Tibial nerve (tissue), 4 donors: ENCODE measurements around the gene NR0B1. TPM values are rescaled to one million over a fixed set of nuclear protein-coding genes. Genes with fewer than 3 reads are reported as not detected.

ENCODE experiments used
- DNase-seq, 2 donors: peaks; one replicate each; pipeline ENCODE4 v3.0.0-alpha.2; 2019; ENCODE audit warnings: low spot score in 2 of 2
- H3K27ac ChIP-seq, 4 donors: fragments of 200-600 bp; sonication (generic) in 3 of 4; one replicate each; pipeline ENCODE4 v1.5.1; 2017 to 2019; ENCODE audit warnings: mild to moderate bottlenecking in 1 of 4
- H3K27me3 ChIP-seq, 2 donors: fragments of 200-600 bp; sonication (generic) in 1 of 2; one replicate each; pipeline versions ENCODE4 v1.5.1 to v1.6.0; 2017 to 2019
- H3K36me3 ChIP-seq, 3 donors: fragments of 200-600 bp; sonication (generic); one replicate each; pipeline ENCODE4 v1.5.1; 2018 to 2019
- H3K4me1 ChIP-seq, 4 donors: fragments of 200-600 bp; sonication (generic) in 3 of 4; one replicate each; pipeline ENCODE4 v1.5.1; 2017 to 2019
- H3K4me3 ChIP-seq, 4 donors: fragments of 200-600 bp; sonication (generic) in 3 of 4; one replicate each; pipeline ENCODE4 v1.5.1; 2017 to 2019; ENCODE audit warnings: mild to moderate bottlenecking in 1 of 4, moderate library complexity in 1 of 4
- H3K9me3 ChIP-seq, 4 donors: fragments of 200-600 bp; sonication (generic) in 3 of 4; one replicate each; pipeline ENCODE4 v1.5.1; 2017 to 2019
- EP300 ChIP-seq, 2 donors: sonication (generic); formaldehyde crosslinking; IDR thresholded peaks; one replicate each; pipeline ENCODE4 v1.6.1; 2017; ENCODE audit warnings: antibody characterized with exemption in 2 of 2, mild to moderate bottlenecking in 1 of 2
- POLR2A ChIP-seq, 2 donors: fragments of 450-650 bp; IDR thresholded peaks; one replicate each; pipeline ENCODE4 v1.6.1; 2017; ENCODE audit warnings: antibody characterized with exemption in 2 of 2, mild to moderate bottlenecking in 2 of 2, moderate library complexity in 2 of 2
- WGBS, 2 donors: methylation state at CpG; one replicate each; pipeline ENCODE4 v1.1.5; 2018; 5-methylcytosine and 5-hydroxymethylcytosine counted together
- total RNA-seq, 4 donors: library from RNA; depleted of rRNA; stranded (reverse); fragments of >200 nt; gene quantifications; one replicate each; pipeline ENCODE4 v1.1.0, GENCODE V29; 2016
- TF ChIP-seq, protein P1 (sequence below), 5 experiments: fragments of 200-600 bp in 3 of 5; fragments of 450-650 bp in 2 of 5; sonication (generic) in 3 of 5; IDR thresholded peaks; one replicate each; pipeline ENCODE4 v1.5.1; 2016 to 2019; ENCODE audit warnings: antibody characterized with exemption in 5 of 5, mild to moderate bottlenecking in 3 of 5, moderate library complexity in 2 of 5

The NR0B1 gene
- total RNA-seq, 4 donors from 2014 or later: 0.22 to 3.3 (median 1.0) TPM; not detected in 1

- WGBS, 2 donors: 88 to 93% methylated on average over 1 of the region's 1 CpG
- TF ChIP-seq, protein P1, sequence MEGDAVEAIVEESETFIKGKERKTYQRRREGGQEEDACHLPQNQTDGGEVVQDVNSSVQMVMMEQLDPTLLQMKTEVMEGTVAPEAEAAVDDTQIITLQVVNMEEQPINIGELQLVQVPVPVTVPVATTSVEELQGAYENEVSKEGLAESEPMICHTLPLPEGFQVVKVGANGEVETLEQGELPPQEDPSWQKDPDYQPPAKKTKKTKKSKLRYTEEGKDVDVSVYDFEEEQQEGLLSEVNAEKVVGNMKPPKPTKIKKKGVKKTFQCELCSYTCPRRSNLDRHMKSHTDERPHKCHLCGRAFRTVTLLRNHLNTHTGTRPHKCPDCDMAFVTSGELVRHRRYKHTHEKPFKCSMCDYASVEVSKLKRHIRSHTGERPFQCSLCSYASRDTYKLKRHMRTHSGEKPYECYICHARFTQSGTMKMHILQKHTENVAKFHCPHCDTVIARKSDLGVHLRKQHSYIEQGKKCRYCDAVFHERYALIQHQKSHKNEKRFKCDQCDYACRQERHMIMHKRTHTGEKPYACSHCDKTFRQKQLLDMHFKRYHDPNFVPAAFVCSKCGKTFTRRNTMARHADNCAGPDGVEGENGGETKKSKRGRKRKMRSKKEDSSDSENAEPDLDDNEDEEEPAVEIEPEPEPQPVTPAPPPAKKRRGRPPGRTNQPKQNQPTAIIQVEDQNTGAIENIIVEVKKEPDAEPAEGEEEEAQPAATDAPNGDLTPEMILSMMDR (IDR thresholded peaks at IDR 0.05): no peak
- TF ChIP-seq POLR2A (IDR thresholded peaks at IDR 0.05) (no peak), EP300 (IDR thresholded peaks at IDR 0.05) (no peak)
- Histone ChIP-seq H3K27me3 (no peaks in the 10 kb centered on the region), H3K4me3 (no peak overlapping the region), H3K4me1 (no peaks in the 10 kb centered on the region), H3K36me3 (no peaks in the 10 kb centered on the region), H3K27ac (no peak overlapping the region), H3K9me3 (no peaks in the 10 kb centered on the region)
- DNase-seq: no peak
Measured at GRCh38 chrX:30317308-30317707, 8.1 kb upstream of the NR0B1 start.

- Histone ChIP-seq H3K4me1 (peaks cover 0 to 11% (median 0%) of the 10 kb centered on the region in 4 donors), H3K27me3 (peaks cover 0 to 13% of the 10 kb centered on the region in 2 donors), H3K27ac (no peak overlapping the region), H3K36me3 (no peaks in the 10 kb centered on the region), H3K9me3 (no peaks in the 10 kb centered on the region), H3K4me3 (no peak overlapping the region)
- DNase-seq: no peak
- TF ChIP-seq EP300 (IDR thresholded peaks at IDR 0.05) (no peak), POLR2A (IDR thresholded peaks at IDR 0.05) (no peak)
- TF ChIP-seq, protein P1 (IDR thresholded peaks at IDR 0.05): no peak
- 92 to 93% methylated on average over 3 of the region's 3 CpGs for WGBS, 2 donors
Measured at GRCh38 chrX:30313322-30313721, 4.1 kb upstream of the NR0B1 start.

DNA sequence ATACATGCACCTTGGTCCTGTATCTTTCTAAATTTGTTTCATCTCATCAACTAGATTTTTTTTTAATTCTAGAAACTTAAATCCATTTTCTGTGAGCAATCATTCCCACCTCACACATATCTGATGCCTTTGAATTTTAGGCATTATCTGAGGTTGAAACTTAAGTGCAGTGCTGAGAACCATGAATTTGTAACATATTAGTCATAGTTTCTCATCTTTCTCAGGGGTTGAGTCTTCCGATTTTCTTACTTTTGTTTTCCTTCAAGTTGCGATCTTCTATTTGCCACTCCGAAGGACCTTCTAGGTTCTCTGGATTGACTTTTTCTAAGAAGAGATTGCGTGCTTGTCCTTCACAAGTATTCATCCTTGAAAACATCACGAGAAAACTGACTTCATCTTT lies 3.7 kb upstream of the NR0B1 start:
- DNase-seq: no peak
- no peak overlapping the region for H3K4me3 ChIP-seq
- H3K27ac ChIP-seq: no peak overlapping the region
- no peaks in the 10 kb centered on the region for H3K9me3 ChIP-seq
- H3K36me3 ChIP-seq: no peaks in the 10 kb centered on the region
- H3K4me1 ChIP-seq: peaks cover 0 to 14% (median 0%) of the 10 kb centered on the region in 4 donors
- 86 to 93% methylated on average over 5 of the region's 5 CpGs for WGBS, 2 donors
- TF ChIP-seq POLR2A (IDR thresholded peaks at IDR 0.05) (no peak), EP300 (IDR thresholded peaks at IDR 0.05) (no peak)
- TF ChIP-seq, protein P1 (IDR thresholded peaks at IDR 0.05): no peak
- peaks cover 0 to 17% of the 10 kb centered on the region in 2 donors for H3K27me3 ChIP-seq

GRCh38 chrX:30310429-30311206 lies 1.4 kb upstream of the NR0B1 start:
- peaks cover 0 to 14% (median 0%) of the 10 kb centered on the region in 4 donors for H3K4me1 ChIP-seq

More at GRCh38 chrX:30310429-30311206, 1.4 kb upstream of the NR0B1 start:
- H3K9me3 ChIP-seq: no peaks in the 10 kb centered on the region
- no peaks in the 10 kb centered on the region for H3K36me3 ChIP-seq
- H3K4me3 ChIP-seq: no peak overlapping the region
- no peak for DNase-seq
- peaks cover 0 to 32% of the 10 kb centered on the region in 2 donors for H3K27me3 ChIP-seq
- WGBS, 2 donors: 67 to 72% methylated on average over 4 to 5 of the region's 5 CpGs
- no peak overlapping the region for H3K27ac ChIP-seq
- TF ChIP-seq EP300 (IDR thresholded peaks at IDR 0.05): no peak
- TF ChIP-seq, protein P1 (IDR thresholded peaks at IDR 0.05): no peak
- TF ChIP-seq POLR2A (IDR thresholded peaks at IDR 0.05): no peak
